HFFc6 (cell line): ENCODE measurements around the gene AIMP2. TPM values are rescaled to one million over a fixed set of nuclear protein-coding genes. Genes with fewer than 3 reads are reported as not detected.
"Not testable (repeated sequence)": the region's sequence is repeated elsewhere in the genome, so short reads cannot be mapped to it uniquely, and the experiment has no call there.

ENCODE experiments used
- DNase-seq: peaks from one replicate; pipeline ENCODE4 v3.0.0-alpha.2; 2018
- H3K27ac Mint-ChIP-seq: 2 replicates; pipeline ENCODE4 v1.8.0; 2020; ENCODE audit warnings: mild to moderate bottlenecking, mixed read lengths
- H3K27me3 Mint-ChIP-seq: 2 replicates; pipeline ENCODE4 v1.8.0; 2021; ENCODE audit warnings: mild to moderate bottlenecking, moderate library complexity, mixed read lengths; ENCODE audit not compliant: insufficient read depth
- H3K36me3 Mint-ChIP-seq: 2 replicates; pipeline ENCODE4 v1.8.0; 2021; ENCODE audit warnings: low read depth, mixed read lengths
- H3K4me1 Mint-ChIP-seq: 2 replicates; pipeline ENCODE4 v1.8.0; 2020; ENCODE audit warnings: low read depth, mixed read lengths
- H3K4me3 Mint-ChIP-seq: 2 replicates; pipeline ENCODE4 v1.8.0; 2020; ENCODE audit warnings: mild to moderate bottlenecking, moderate library complexity, mixed read lengths
- H3K9me3 Mint-ChIP-seq: 2 replicates; pipeline ENCODE4 v1.8.0; 2020; ENCODE audit warnings: mild to moderate bottlenecking, mixed read lengths
- total RNA-seq, 6 experiments: library from RNA; stranded (reverse); fragmentation: NEBNext Ultra II Directional; extraction: Animal tissue kit (Norgen Biotek cat#: 25700); gene quantifications; 2 replicates in 1 of 6; 3 replicates in 5 of 6; pipeline ENCODE4 v1.2.3, GENCODE V29; 2021
- TF ChIP-seq, protein P1 (sequence below): fragments of 200-600 bp; sonication (generic); IDR thresholded peaks from 2 replicates; pipeline ENCODE4 v1.5.0; 2021; ENCODE audit warnings: antibody characterized with exemption, mild to moderate bottlenecking

The AIMP2 gene
- total RNA-seq, 6 experiments from 2014 or later, result 36.2 to 47.2 (median 42.9) TPM

DNA sequence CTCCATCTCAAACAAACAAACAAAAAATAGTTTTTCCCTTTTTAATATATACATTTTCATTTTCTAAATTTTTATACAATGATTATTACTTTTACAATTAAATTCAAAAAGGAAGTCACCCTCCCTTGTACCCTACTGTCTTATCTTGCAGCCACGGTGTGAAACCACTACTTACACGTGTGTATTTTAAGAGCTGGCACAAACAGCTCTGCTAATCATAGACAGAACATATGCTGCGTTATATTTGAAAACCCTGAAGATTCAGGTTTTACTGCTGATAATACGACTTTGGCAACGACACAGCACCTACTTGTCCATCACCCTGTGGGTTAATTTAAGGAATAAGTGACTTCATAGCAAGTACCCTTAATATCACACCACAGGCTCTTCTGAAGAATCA, 23.1 kb downstream of the AIMP2 start:
- Mint-ChIP-seq H3K9me3 (no peaks in the 10 kb centered on the region), H3K4me1 (no peaks in the 10 kb centered on the region), H3K27me3 (no peaks in the 10 kb centered on the region; the same call in 1 of the 2 replicates), H3K27ac (no peak overlapping the region), H3K4me3 (no peak overlapping the region), H3K36me3 (peaks cover 29% of the 10 kb centered on the region)
- no peak for DNase-seq
- TF ChIP-seq, protein P1, sequence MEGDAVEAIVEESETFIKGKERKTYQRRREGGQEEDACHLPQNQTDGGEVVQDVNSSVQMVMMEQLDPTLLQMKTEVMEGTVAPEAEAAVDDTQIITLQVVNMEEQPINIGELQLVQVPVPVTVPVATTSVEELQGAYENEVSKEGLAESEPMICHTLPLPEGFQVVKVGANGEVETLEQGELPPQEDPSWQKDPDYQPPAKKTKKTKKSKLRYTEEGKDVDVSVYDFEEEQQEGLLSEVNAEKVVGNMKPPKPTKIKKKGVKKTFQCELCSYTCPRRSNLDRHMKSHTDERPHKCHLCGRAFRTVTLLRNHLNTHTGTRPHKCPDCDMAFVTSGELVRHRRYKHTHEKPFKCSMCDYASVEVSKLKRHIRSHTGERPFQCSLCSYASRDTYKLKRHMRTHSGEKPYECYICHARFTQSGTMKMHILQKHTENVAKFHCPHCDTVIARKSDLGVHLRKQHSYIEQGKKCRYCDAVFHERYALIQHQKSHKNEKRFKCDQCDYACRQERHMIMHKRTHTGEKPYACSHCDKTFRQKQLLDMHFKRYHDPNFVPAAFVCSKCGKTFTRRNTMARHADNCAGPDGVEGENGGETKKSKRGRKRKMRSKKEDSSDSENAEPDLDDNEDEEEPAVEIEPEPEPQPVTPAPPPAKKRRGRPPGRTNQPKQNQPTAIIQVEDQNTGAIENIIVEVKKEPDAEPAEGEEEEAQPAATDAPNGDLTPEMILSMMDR, result no peak

DNA sequence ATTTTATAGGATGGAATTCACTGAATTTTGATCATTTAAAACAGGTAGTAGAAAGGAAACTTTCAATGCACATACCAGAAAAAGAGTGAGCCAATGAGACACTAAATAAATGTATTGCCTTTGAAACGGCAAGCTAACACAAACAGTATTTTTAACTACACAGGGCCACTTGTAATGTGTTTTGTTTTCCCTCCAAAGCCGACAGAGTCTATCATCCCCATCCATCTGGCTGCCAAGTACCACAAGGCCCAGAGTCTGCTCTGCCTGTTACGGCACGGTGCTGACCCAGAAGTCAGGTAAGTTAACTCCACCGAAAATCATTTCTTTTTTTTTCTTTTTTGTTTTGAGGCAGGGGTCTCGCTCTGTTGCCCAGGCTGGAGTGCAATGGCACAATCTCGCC, 23.6 kb downstream of the AIMP2 start:
- no peaks in the 10 kb centered on the region; the same call in 1 of the 2 replicates for H3K27me3 Mint-ChIP-seq

DNA sequence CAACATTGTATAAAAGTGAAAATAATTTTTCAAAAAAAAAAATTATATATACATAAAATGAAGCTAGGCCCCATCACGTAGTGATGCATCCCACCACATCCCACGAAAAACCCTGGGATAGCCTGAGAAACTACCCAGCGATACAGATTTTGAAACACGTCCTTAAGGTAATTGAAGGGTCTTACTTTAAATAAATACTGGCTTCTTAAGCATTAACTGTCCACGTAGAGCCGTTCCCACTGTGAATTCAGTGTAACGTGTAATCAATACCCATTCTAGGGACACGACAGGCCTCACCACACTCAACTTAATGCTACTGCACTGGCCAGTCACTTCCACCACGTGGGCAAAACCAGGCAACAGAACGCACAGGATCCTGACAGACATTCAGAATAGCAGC, 26.1 kb downstream of the AIMP2 start:
- peaks cover 33% of the 10 kb centered on the region for H3K36me3 Mint-ChIP-seq
- H3K27ac Mint-ChIP-seq, result no peak overlapping the region
- no peak overlapping the region for H3K4me3 Mint-ChIP-seq
- H3K4me1 Mint-ChIP-seq, result no peaks in the 10 kb centered on the region
- TF ChIP-seq, protein P1, result no peak
- H3K27me3 Mint-ChIP-seq, result no peaks in the 10 kb centered on the region; the same call in 1 of the 2 replicates
- no peaks in the 10 kb centered on the region for H3K9me3 Mint-ChIP-seq
- DNase-seq, result no peak

More for the DNA sequence above, 23.6 kb downstream of the AIMP2 start:
- no peak for DNase-seq
- no peak overlapping the region for H3K27ac Mint-ChIP-seq
- no peak overlapping the region for H3K4me3 Mint-ChIP-seq
- TF ChIP-seq, protein P1, result no peak
- peaks cover 24% of the 10 kb centered on the region for H3K36me3 Mint-ChIP-seq
- H3K4me1 Mint-ChIP-seq, result no peaks in the 10 kb centered on the region
- H3K9me3 Mint-ChIP-seq, result no peaks in the 10 kb centered on the region

GRCh38 chr7:6035686-6036085, 26.6 kb downstream of the AIMP2 start:
- H3K4me3 Mint-ChIP-seq, result no peak overlapping the region
- H3K9me3 Mint-ChIP-seq, result no peaks in the 10 kb centered on the region
- TF ChIP-seq, protein P1, result no peak
- peaks cover 38% of the 10 kb centered on the region for H3K36me3 Mint-ChIP-seq
- H3K27ac Mint-ChIP-seq, result no peak overlapping the region
- no peaks in the 10 kb centered on the region; the same call in 1 of the 2 replicates for H3K27me3 Mint-ChIP-seq
- no peak for DNase-seq
- no peaks in the 10 kb centered on the region for H3K4me1 Mint-ChIP-seq

DNA sequence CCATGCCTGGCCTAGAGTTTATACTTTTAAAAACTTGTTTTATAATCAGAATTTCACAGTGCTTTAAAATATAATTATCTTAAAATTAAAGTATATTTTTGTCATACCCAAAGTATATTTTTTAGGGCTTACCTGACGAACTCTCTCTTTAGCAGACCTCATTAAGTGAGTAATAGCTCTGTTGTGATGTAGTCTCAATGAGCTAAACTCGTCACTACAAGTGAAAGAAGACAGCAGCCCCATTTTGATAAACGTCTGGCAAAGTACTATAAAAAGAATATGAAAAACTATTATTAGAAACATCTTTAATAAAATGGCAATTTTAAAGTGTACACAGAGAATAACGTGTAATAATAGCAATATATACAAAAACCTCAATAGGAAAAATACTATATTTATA, 40.7 kb downstream of the AIMP2 start:
- no peak for DNase-seq
- H3K9me3 Mint-ChIP-seq, result no peaks in the 10 kb centered on the region
- no peaks in the 10 kb centered on the region; the same call in 1 of the 2 replicates for H3K27me3 Mint-ChIP-seq
- no peaks in the 10 kb centered on the region; the same call in 1 of the 2 replicates for H3K36me3 Mint-ChIP-seq
- H3K27ac Mint-ChIP-seq, result no peak overlapping the region
- no peaks in the 10 kb centered on the region for H3K4me1 Mint-ChIP-seq
- no peak overlapping the region for H3K4me3 Mint-ChIP-seq
- TF ChIP-seq, protein P1, result no peak

GRCh38 chr7:6051185-6051584, 42.1 kb downstream of the AIMP2 start:
- H3K4me3 Mint-ChIP-seq, H3K4me1 Mint-ChIP-seq, DNase-seq, H3K36me3 Mint-ChIP-seq, H3K9me3 Mint-ChIP-seq, H3K27me3 Mint-ChIP-seq, H3K27ac Mint-ChIP-seq: not testable (repeated sequence)
